Ramos (cell line): ENCODE measurements around the gene GCN1.
"Not testable (repeated sequence)": the region's sequence is repeated elsewhere in the genome, so short reads cannot be mapped to it uniquely, and the experiment has no call there.

Experiments
- in situ Hi-C: fragments of 300-500 bp; cut with MboI; formaldehyde crosslinking; loops from one replicate; pipeline ENCODE4 v1.14.3; 2022; ENCODE audit warnings: low sequenced_read_pairs; ENCODE audit not compliant: unreplicated experiment

Gene GCN1

DNA sequence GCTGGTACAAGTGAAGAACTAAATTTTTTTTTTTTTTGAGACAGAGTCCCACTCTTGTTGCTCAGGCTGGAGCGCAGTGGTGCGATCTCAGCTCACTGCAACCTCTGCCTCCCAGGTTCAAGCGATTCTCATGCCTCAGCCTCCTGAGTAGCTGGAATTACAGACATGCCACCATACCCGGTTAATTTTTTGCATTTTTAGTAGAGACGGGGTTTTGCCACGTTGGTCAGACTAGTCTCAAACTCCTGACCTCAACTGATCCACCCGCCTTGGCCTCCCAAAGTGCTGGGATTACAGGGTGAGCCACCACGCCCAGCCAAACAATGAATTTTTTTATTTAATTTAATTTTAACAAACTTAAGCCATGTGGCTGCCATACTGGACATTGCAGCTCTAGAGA lies 1.2 kb downstream of the GCN1 start:
- in situ Hi-C loops = not testable (repeated sequence)

DNA sequence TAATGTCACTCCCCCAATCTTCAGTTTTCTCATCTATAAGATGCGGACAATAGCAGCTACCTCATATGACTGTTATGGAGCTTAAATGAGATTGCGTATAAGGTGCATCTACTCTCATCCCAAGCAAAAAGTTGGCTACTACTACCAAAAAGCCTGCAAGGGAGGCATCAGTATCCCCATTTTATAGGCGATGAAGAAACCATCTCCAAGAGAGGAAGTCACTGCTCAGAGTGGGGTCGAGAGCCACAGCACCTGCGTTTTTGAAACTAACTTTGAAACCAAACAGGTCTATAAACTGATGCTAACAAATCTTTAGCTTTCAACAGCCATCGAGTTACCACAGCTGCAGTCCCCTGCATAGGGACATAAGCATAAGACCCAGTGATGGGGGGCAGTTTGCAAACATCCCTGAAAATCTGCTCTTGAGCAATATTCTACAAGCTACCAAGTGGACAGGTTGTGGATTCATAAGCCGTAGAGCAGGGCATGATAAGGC lies 3.5 kb downstream of the GCN1 start:
- in situ Hi-C loops = no loop called here

DNA sequence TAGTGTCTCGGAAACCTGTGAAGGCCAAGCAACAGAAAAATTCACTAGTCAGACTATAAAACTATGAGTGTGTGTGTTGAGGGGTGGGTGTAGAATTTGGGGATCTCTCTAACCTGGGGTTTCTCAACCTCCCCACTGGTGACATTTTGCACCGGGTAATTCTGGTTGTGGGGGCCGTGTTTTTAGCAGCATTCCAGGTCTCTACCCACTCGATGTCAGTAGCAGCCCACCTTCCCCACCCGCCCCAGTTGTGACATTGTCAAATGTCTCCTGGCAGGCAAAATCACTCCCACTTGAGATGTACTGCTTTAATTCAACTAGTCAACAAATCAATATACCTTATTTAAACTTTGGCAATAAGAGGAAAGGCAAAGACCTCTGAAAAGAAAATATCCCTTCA lies 4.1 kb downstream of the GCN1 start:
- in situ Hi-C loops = no loop called here

DNA sequence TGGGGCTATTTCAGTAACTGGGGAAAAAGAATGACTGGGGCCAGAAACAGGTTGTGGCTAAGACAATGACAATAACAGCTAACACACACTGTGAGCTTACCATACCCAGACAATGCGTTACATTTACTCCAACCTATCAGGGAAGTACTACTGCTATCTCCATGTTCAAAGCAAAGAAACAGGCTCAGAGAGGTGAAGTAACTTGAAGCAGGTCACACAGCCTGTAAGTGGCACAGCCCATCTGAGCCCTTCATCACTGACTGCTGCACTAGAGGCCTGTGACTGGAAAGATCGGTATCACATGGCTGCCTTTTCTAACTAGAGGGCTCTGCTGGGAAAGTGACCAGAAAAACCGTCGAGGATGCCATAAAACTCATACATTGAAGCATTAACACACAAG lies 7.9 kb downstream of the GCN1 start:
- in situ Hi-C loops = no loop called here

GRCh38 chr12:120183211-120183631 lies 11.3 kb downstream of the GCN1 start:
- in situ Hi-C loops = no loop called here

GRCh38 chr12:120181991-120182631 lies 12.4 kb downstream of the GCN1 start:
- in situ Hi-C loops = no loop called here

DNA sequence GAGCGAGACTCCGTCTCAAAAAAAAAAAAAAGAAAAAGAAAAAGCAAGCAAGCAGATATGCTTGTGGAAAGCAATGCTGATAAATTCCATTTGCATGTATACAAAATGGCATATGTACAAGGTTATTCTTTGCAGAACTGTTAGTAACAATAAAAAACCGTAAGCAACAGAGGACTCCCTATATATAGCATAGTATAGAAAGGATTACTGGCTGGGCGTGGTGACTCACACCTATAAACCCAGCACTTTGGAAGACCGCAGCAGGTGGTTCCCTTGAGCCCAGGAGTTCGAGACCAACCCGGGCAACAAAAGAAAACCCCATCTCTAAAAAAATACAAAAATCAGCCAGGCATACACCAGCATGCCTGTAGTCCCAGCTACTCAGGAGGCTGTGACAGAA lies 13.5 kb downstream of the GCN1 start:
- in situ Hi-C loops = no loop called here

GRCh38 chr12:120175537-120175936 lies 19.0 kb downstream of the GCN1 start:
- in situ Hi-C loops = no loop called here

GRCh38 chr12:120175062-120175461 lies 19.5 kb downstream of the GCN1 start:
- in situ Hi-C loops = no loop called here

DNA sequence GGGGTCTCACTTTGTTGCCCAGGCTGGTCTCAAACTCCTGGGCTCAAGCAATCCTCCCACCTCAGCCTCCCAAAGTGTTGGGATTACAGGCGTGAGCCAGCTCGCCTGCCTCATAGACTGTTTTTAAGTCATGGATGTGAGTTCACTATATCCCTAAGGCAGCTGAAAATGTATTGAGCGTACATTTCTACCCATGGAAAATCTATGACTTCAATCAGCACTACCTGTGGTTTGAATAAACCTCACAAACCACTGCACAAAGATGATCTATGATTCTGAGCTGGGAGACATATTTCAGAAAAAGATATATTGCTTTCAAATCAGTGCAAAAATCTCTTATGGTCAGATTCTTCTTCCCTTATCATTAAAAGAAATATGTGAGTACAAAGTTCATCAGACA lies 22.5 kb downstream of the GCN1 start:
- in situ Hi-C loops = no loop called here

- in situ Hi-C loops = no loop called here
Observed at GRCh38 chr12:120170631-120171030, 23.9 kb downstream of the GCN1 start.

DNA sequence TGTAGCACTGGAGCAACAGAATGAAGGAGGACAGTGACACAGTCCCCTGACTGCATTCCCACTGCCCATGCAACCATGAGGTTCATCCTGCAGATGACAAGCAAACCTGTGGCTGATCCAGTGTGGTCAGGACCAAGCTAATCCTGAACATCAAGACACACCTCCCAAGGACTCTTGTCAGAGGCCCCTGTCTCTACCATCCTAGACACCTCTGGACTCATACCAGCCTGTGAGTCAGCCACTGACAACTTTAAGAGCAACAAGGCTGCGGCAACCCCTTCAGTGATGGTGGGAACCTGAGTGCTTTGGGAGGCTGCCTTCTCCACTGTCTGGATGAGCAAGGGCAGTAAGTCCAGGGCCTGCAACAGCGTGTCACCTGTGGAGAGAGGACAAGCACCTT lies 24.6 kb downstream of the GCN1 start:
- in situ Hi-C loops = no loop called here

GRCh38 chr12:120168337-120168736 lies 26.2 kb downstream of the GCN1 start:
- in situ Hi-C loops = no loop called here

- in situ Hi-C loops = no loop called here
Observed at GRCh38 chr12:120167529-120168095, 26.9 kb downstream of the GCN1 start.

DNA sequence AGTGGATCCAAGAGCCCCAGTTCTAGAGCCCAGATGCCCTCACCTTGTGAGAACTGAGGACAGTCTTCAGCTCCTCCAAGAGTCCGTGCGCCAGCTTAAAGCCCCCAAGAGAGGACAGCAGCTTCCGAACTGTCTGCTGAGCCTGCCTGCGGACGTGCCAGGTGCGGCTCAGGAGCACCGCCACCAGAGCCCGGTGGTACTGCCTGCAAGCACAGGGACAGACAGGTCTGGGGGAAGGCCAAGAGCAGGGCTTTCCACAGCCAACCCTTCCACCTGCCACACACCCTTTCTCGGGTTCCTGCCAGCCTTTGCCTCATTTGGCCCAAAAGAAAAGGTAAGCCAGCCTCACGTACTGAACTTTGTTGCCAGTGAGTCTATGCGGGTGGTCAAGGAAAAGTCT lies 30.2 kb downstream of the GCN1 start:
- in situ Hi-C loops = no loop called here

GRCh38 chr12:120162763-120163162 lies 31.8 kb downstream of the GCN1 start:
- in situ Hi-C loops = no loop called here

DNA sequence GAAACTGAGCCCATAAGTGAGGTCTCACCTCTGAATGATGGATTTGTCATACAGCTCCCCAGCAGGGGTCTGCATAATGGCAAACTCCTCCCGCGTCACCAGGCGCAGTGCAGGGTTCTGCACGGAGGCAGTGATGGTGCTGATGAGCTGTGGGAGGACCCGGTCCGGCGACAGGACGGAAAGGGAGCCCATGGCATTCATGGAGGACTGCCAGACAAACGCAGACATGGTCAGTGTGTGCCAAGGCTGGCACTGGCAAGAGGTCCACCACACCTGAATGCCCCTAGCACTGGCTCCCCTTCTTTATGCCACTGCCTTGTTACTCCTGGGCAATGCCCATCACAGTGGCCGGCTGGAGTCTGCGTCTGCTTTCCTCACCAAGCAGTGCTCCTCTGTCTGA lies 32.7 kb downstream of the GCN1 start:
- in situ Hi-C loops = no loop called here

- in situ Hi-C loops = no loop called here
Observed at GRCh38 chr12:120159509-120160237, 34.8 kb downstream of the GCN1 start.

DNA sequence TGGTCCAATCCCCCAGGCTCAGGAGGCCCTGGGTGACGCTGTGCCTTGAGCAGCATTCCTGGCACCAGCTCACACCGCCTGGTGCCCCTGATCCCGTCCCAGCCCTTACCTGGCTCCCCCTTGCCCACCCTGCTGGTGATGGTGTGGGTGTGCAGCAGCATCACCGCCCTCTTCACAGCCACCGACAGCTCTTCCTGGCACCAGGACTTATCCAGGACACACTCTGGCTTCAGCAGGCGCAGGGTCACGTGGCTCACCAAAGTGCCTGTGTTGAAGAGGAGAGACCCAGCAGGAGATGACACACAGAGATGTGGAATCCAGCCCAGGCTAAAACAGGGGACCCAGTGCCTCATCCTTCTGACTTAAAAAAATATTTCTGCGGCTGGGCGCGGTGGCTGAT lies 36.2 kb downstream of the GCN1 start:
- in situ Hi-C loops = no loop called here

GRCh38 chr12:120157678-120158077 lies 36.8 kb downstream of the GCN1 start:
- in situ Hi-C loops = no loop called here
